GDM1 (cell line): Measurements from ENCODE around the gene RAB8B.

Source experiments
- DNase-seq: peaks from one replicate; lab custom pipeline; 2025; lab: John Stamatoyannopoulos, UW

RAB8B gene

DNA sequence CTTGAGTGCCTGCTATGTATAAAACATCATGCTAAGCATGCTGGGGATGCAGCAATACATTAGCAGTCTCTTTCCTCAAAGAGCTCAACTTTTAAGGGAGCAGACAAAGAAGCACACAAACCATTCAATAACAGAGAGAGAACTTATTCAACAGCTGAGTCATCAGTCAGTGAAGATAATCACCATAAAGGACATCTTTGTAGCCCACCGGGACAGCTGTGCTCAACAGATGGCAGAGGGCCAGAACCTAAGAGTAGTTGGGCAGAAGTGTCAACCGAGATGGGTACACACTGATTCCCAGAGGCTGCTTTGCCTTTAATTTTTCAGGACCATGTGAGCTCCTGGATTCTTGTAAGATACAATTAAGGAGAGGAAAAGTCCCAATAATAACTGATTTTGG, 4.2 kb upstream of the RAB8B start:
- DNase-seq, result no peak

DNA sequence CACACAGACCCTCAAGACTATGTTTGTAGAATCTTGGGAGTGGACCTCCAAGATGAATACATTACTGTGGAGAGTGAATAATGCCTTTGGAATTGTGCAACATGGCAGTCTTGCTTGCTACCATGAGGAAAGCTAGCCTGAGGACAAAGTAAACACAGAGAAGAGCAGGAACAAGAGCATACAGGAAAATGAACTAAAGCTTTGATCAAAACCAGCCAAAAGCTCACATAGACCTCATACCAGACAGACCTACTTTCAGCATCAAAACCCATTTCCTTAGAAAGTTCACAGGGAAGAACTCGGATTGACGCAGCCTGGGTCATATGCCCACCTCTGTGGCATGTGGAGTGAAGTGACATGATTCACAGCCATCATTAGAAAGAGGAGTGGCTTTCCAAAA, 3.3 kb upstream of the RAB8B start:
- no peak for DNase-seq

DNA sequence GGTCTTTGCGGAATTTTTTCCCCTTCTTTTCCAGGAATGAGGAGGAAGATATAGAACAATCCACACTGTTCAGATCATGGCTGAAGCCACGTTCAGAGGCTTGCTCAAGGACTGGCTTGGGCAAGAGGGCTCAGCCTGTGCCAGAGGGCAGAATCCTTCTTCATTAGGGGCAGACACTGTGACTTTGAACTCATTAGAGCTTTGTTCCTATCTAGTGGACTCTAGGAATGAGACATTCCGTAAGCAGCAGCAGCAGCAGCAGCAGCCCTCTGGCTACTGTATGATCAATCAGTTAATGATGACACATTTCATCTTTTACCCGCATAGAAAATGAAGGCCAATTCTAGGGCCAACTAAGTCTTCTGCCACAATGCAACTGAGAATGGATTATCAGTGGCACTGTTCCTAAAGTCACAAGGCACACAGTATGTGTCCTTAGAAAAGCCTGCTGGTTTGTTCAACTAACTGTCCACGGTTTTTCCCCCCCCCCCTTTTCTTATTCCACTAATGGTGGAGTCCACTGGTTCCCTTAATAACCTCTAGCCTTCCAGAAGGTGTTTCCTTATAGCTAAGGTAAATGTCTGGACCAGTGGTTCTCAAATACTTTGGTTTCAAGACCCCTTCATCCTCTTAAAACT, 1.7 kb upstream of the RAB8B start:
- DNase-seq, result no peak

GRCh38 chr15:63188247-63188925, 1.0 kb upstream of the RAB8B start:
- DNase-seq, result no peak

DNA sequence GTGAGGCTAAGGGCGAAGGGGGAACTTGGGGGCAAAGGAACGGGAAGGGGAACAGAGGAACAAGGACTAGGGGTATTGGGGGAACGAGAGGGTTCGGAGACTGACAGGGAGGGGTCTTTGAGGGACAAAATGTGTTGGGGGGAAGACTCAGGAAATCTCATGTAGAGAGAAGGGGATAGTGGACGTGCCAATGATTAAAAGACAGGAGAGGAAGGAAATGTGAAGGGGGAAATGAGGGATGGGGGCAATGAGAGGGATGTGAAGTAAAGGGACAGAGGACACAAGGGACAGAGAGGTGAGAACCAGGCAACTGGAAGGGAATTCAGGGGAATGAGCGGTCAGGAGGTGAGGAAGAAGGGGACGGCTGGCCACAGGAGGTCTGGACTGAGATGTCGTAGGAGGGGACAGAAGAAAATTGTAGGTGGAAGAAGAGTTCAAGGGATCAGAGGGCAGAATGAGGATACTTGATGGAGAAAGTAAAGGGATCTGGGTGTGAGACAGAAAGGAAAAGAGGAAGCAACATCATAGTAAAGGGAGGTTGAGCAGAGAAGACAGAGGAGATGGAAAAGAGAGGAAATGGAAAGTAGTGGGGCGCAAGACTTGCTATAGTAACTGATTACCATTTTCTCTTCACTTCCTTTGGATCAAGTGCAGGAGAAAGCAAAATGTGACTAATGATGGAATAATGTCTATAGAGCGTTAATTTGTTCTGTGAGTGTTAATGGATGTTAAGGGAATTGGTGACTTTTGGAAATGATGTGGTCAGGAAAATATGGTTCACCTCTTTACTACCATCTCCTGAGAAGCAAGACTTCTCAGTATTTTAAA, 749 bp downstream of the RAB8B start:
- DNase-seq, result no peak

DNA sequence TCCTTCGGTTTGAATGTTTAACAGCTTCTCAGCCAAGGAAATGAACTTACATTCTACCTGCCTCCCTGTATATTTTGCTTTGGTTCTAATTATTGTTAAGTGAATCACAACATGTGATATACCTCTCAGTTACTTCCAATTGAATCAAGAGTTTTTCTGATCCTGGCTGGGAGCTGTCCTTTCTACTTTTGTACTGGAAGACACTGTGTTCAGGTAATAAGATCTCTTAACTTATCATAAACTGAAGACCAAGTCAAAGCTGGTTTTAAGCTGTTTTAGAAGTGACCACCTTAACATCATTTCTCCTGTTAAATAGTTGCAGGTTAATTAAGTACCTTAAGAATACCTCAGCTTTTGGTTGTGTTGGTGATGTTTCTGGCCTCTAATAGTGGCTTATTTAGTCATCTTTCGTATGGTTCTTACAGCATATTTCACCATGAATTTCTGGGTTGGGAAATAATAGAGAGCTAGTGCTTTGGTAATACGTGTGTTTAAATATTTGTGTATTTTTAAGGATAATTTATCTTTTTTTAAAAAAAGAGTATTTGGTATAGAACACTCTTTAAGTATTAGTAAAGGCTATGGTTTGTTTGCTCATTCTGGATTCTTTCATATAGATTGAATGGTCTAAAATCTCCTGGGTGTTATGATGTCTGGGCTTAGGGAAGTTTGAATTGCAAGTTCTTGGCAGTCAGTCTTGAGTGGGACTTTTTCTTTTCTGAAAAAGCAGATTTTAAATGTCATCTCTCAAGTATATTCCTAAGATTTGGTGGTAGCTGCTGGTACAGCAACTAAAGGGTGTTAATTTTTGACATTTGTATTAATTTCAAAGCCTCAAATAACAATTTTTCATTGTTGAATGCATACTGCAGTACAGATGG, 1.6 kb downstream of the RAB8B start:
- no peak for DNase-seq

- peak; percentile 31 for DNase-seq
Observed at GRCh38 chr15:63191895-63192618, 2.7 kb downstream of the RAB8B start.

GRCh38 chr15:63192619-63193206, 3.3 kb downstream of the RAB8B start:
- DNase-seq, result no peak

DNA sequence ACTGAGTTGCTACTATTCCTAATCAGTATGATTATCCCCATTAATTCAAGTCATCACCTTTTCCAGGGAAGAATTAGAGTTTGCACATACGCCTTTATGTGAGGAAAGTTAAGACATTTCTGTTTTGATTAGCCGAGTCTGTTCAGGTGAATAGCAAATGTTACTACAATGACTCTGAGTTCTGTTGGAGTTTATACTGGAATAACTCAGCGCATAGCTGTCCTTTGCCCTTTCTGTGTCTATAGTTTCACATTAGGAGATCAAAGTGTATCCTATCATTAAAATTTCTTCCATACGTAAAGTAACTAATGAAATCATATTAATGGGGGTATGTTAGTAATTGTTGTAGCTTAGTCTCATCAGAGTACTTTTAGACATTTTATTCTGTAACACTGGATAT, 4.9 kb downstream of the RAB8B start:
- no peak for DNase-seq

GRCh38 chr15:63194880-63195568, 5.6 kb downstream of the RAB8B start:
- no peak for DNase-seq

GRCh38 chr15:63195569-63196015, 6.2 kb downstream of the RAB8B start:
- no peak for DNase-seq

GRCh38 chr15:63196842-63197241, 7.4 kb downstream of the RAB8B start:
- DNase-seq, result no peak

GRCh38 chr15:63197626-63198025, 8.2 kb downstream of the RAB8B start:
- no peak for DNase-seq

GRCh38 chr15:63198371-63199250, 9.2 kb downstream of the RAB8B start:
- DNase-seq, result no peak

- no peak for DNase-seq
Observed at GRCh38 chr15:63200464-63201249, 11.3 kb downstream of the RAB8B start.

DNA sequence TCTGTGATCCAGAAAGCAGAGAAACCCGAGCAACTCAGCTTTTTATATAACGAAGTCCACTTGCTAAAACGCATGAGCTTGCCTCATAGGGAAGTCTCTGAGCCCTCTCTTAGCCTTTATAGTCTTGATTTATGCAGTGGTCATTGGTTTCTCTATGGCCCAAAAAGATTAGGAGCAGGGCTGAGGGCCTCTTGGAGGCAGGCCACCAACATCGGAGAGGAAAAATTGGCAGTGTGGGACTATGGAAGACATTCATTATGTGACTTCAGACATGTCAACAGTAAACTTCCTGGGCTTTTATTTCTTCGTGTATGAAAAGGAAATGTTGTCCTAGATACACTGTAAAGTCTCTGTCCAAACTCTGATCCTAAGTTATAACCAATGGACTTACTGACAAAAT, 13.5 kb downstream of the RAB8B start:
- no peak for DNase-seq

- peak; percentile 50 for DNase-seq
Observed at GRCh38 chr15:63203451-63204090, 14.2 kb downstream of the RAB8B start.

DNA sequence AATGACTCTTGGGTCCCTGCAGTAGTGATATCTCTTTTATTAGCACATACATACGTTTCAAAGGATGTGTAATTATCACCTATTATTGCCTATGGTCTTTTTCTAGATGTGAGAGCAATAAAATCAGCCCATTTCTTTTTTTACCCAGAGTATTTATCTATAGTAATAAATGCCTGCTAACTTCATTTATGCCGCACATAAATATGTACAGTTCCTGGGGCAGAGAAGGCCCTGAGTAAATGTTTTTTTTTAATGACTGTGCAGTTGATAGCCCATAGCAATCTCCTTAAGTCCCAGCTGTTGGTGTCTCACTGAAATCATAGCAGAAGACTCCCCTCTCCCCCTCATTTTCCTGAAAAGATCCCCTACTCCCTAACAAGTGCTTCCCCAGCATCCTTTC, 16.7 kb downstream of the RAB8B start:
- no peak for DNase-seq
